Right lobe of liver (tissue), 6 donors: ENCODE measurements around the gene CAPN5. TPM values are rescaled to one million over a fixed set of nuclear protein-coding genes. Genes with fewer than 3 reads are reported as not detected.

Experiments
- ATAC-seq, 4 donors: fragments of 200-7000 bp; cut with Tn5 transposase; one replicate each; pipeline ENCODE4 v1.9.1; 2020; ENCODE audit warnings: mild to moderate bottlenecking in 4 of 4, moderate library complexity in 4 of 4
- DNase-seq, 3 donors: peaks; one replicate each; pipeline ENCODE4 v3.0.0-alpha.2; 2020
- H3K27ac ChIP-seq, 3 donors: fragments of 200-600 bp; one replicate each; pipeline ENCODE4 v1.8.0; 2022
- H3K27me3 ChIP-seq, 2 donors: fragments of 200-600 bp; one replicate each; pipeline ENCODE4 v1.8.0; 2022
- H3K36me3 ChIP-seq, 4 donors: fragments of 200-600 bp; sonication (generic) in 1 of 4; one replicate each; pipeline versions ENCODE4 v1.5.1 to v1.8.0; 2017 to 2022; ENCODE audit warnings: control low read depth in 1 of 4
- H3K4me1 ChIP-seq, 4 donors: fragments of 200-600 bp; sonication (generic) in 1 of 4; one replicate each; pipeline versions ENCODE4 v1.5.1 to v1.8.0; 2017 to 2022; ENCODE audit warnings: control low read depth in 1 of 4
- H3K4me3 ChIP-seq, 3 donors: fragments of 200-600 bp; one replicate each; pipeline ENCODE4 v1.8.0; 2022
- H3K9me3 ChIP-seq, 4 donors: fragments of 200-600 bp; sonication (generic) in 1 of 4; one replicate each; pipeline versions ENCODE4 v1.5.1 to v1.8.0; 2017 to 2022; ENCODE audit warnings: control low read depth in 1 of 4
- POLR2A ChIP-seq: fragments of 450-650 bp; IDR thresholded peaks from one replicate; pipeline ENCODE4 v1.6.1; 2017; ENCODE audit warnings: antibody characterized with exemption, mild to moderate bottlenecking
- WGBS: methylation state at CpG from one replicate; pipeline ENCODE4 v1.1.6; 2018; ENCODE audit warnings: low coverage, low lambda C conversion rate; ENCODE audit not compliant: insufficient coverage; ENCODE audit errors: missing lambda C conversion rate; 5-methylcytosine and 5-hydroxymethylcytosine counted together
- intact Hi-C, 2 donors: fragments of 100-400 bp; cut with DNase I; formaldehyde crosslinking; loops; one replicate each; pipeline versions ENCODE4 v1.11.2 to v1.14.1; 2022
- total RNA-seq, 6 experiments: library from RNA; depleted of rRNA in 2 of 6; stranded (reverse); fragments of >200 nt in 2 of 6; fragmentation: NEBNext Ultra II Directional in 3 of 6; extraction: Animal tissue kit (Norgen Biotek cat#: 25700) in 3 of 6; gene quantifications; one replicate each; pipeline versions ENCODE4 v1.1.0 to v1.2.4, GENCODE V29; 2016 to 2023
- TF ChIP-seq, protein P1 (sequence below), 4 donors: fragments of 200-600 bp in 3 of 4; fragments of 450-650 bp in 1 of 4; IDR thresholded peaks; one replicate each; pipeline versions ENCODE4 v1.5.1 to v1.8.0; 2016 to 2022; ENCODE audit warnings: antibody characterized with exemption in 4 of 4, mild to moderate bottlenecking in 2 of 4
- donor health status: DM: no; HTN: yes; CAD: no.
- donor health status: DM: no; HTN: no; CAD: no.
- donor health status: DM: no; HTN: no; CAD: no.
- donor health status: DM: no; HTN: yes; CAD: no.
- donor health status: DM: no; HTN: yes; CAD: no.

The CAPN5 gene
- total RNA-seq, 6 experiments from 2014 or later = 23.1 to 66.7 (median 43.3) TPM

DNA sequence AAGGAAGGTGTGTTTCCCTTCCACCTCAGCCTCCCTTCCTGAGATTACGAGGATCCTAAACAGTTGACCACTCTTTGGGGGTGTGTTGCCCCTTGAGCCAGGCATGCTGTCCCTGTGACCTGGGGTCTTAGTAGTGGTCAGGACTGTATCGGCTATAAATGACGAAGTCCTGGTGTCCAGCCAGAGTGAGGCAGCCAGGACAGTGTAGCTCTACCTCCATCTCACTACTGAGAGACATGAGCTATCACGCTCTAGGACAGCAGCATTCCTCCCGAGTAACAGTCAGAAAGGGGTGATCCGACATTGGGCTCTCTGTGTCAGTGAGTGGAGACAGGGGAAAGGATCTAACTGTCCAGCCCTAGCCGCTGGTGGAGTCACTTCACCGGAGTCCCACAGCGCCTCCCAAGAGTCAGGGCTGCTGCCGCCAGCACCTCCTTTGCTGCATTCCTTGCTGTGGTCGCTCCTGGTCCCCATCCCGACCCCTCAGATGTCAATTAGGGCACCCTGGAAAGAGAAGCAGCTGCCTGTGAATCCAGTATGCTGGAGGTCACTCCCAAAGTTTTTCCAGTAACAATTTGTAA lies 35.8 kb upstream of the CAPN5 start:
- H3K27ac ChIP-seq = no peak overlapping the region
- no peak for ATAC-seq
- intact Hi-C loops = loop anchor here (10.0 kb wide), 2 partner anchors 226 to 296 kb away; no protein-coding TSS in a partner anchor
- H3K9me3 ChIP-seq = no peaks in the 10 kb centered on the region
- 33% methylated on average over 4 of the region's 12 CpGs for WGBS
- no peak overlapping the region for H3K4me3 ChIP-seq
- no peaks in the 10 kb centered on the region for H3K36me3 ChIP-seq
- H3K27me3 ChIP-seq = no peaks in the 10 kb centered on the region
- no peak for DNase-seq
- no peaks in the 10 kb centered on the region for H3K4me1 ChIP-seq
- TF ChIP-seq, protein P1, sequence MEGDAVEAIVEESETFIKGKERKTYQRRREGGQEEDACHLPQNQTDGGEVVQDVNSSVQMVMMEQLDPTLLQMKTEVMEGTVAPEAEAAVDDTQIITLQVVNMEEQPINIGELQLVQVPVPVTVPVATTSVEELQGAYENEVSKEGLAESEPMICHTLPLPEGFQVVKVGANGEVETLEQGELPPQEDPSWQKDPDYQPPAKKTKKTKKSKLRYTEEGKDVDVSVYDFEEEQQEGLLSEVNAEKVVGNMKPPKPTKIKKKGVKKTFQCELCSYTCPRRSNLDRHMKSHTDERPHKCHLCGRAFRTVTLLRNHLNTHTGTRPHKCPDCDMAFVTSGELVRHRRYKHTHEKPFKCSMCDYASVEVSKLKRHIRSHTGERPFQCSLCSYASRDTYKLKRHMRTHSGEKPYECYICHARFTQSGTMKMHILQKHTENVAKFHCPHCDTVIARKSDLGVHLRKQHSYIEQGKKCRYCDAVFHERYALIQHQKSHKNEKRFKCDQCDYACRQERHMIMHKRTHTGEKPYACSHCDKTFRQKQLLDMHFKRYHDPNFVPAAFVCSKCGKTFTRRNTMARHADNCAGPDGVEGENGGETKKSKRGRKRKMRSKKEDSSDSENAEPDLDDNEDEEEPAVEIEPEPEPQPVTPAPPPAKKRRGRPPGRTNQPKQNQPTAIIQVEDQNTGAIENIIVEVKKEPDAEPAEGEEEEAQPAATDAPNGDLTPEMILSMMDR (IDR thresholded peaks at IDR 0.05) = no peak
- TF ChIP-seq POLR2A = no peak

DNA sequence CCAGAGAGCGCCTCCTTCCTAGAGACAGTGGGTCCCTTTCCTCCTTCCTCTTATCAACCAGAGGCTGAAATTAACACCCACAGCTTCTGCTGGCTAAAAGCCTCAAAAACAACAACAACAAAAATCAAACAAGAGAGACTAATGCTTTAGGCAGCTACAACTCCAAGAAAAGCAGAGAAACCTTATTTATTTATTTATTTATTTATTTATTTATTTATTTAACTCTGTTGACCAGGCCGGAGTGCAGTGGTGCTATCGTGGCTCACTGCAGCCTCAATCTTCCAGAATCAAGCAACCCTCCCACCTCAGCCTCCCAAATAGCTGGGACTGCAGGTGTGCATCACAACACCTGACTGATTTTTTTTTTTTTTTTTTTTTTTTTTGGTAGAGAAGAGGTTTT lies 35.2 kb upstream of the CAPN5 start:
- no peaks in the 10 kb centered on the region for H3K4me1 ChIP-seq

DNA sequence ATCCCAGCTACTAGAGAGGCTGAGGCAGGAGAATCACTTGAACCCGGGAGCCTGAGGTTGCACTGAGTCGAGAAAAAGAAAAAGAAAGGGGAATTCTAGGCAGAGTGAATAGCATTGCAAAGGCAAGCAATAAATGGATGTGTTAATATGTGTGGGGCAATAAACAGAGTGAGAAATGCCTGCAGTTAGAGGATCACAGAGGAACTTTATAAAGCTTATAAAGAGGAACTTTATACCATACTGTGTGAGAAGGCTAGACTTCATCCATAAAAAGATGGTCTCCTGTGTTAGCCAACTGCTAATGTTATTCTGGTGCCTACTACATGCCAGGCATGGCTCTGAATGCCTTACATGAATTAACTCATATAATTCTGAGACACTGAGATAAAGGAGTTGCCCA lies 31.7 kb upstream of the CAPN5 start:
- ATAC-seq = no peak
- Histone ChIP-seq H3K4me1 (no peaks in the 10 kb centered on the region), H3K9me3 (no peaks in the 10 kb centered on the region), H3K36me3 (no peaks in the 10 kb centered on the region), H3K27me3 (peaks cover 0 to 2% of the 10 kb centered on the region in 2 donors), H3K4me3 (no peak overlapping the region), H3K27ac (no peak overlapping the region)
- 73% methylated on average over 2 of the region's 2 CpGs for WGBS
- intact Hi-C loops = loop anchor here (10.0 kb wide), 2 partner anchors 230 to 300 kb away; no protein-coding TSS in a partner anchor
- DNase-seq = no peak
- no peak for TF ChIP-seq POLR2A
- TF ChIP-seq, protein P1 (IDR thresholded peaks at IDR 0.05) = no peak

More for the DNA sequence above, 35.2 kb upstream of the CAPN5 start:
- DNase-seq (no peak), ATAC-seq (no peak)
- H3K27ac ChIP-seq = no peak overlapping the region
- H3K36me3 ChIP-seq = no peaks in the 10 kb centered on the region
- H3K27me3 ChIP-seq = no peaks in the 10 kb centered on the region
- intact Hi-C loops = loop anchor here (10.0 kb wide), 2 partner anchors 227 to 297 kb away; no protein-coding TSS in a partner anchor
- no peak overlapping the region for H3K4me3 ChIP-seq
- TF ChIP-seq, protein P1 (IDR thresholded peaks at IDR 0.05) = no peak
- TF ChIP-seq POLR2A = no peak
- no peaks in the 10 kb centered on the region for H3K9me3 ChIP-seq
- 100% methylated on average over 1 of the region's 3 CpGs for WGBS

DNA sequence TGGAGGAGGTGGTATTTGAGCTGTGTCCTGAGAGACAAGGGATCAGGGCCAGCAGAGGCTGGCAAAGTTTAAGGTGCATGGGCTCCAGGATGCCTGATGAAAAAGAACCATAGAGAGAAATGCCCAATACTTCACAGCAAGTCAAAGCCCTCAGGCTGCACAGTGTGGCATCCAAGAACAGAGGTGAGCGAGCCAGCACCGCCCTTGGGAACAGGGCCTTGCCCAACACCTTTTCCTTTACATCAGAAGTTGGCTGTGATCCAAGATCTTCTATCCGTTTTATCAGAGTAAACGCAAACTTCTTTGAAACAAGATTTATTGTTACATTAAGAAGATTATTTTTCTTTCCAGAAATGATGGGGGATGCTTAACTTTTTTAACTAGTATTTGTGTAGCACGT lies 31.2 kb upstream of the CAPN5 start:
- Histone ChIP-seq H3K27ac (no peak overlapping the region), H3K4me1 (no peaks in the 10 kb centered on the region), H3K27me3 (peaks cover 0 to 6% of the 10 kb centered on the region in 2 donors), H3K36me3 (no peaks in the 10 kb centered on the region), H3K9me3 (no peaks in the 10 kb centered on the region), H3K4me3 (no peak overlapping the region)
- DNase-seq (no peak), ATAC-seq (no peak)
- TF ChIP-seq, protein P1 (IDR thresholded peaks at IDR 0.05) = no peak
- TF ChIP-seq POLR2A = no peak
- 56% methylated on average over 5 of the region's 5 CpGs for WGBS
- intact Hi-C loops = loop anchor here (10.0 kb wide), 2 partner anchors 231 to 301 kb away; no protein-coding TSS in a partner anchor
